GM18507 (cell line): ENCODE results near the gene GRID1.

Experiments used
- DNase-seq: peaks from one replicate; pipeline ENCODE4 v3.0.0; 2011; ENCODE audit warnings: low read depth; ENCODE audit not compliant: insufficient read length; ENCODE audit errors: extremely low spot score
- FAIRE-seq: peaks from 2 replicates; lab custom pipeline; 2011; peaks lifted over from hg19 to GRCh38; lab: Jason Lieb, UNC

The GRID1 gene

GRCh38 chr10:86226016-86226415, 140.6 kb downstream of the GRID1 start:
- DNase-seq (no peak), FAIRE-seq (no peak)

GRCh38 chr10:86225103-86225782, 141.4 kb downstream of the GRID1 start:
- DNase-seq (no peak), FAIRE-seq (no peak)

DNA sequence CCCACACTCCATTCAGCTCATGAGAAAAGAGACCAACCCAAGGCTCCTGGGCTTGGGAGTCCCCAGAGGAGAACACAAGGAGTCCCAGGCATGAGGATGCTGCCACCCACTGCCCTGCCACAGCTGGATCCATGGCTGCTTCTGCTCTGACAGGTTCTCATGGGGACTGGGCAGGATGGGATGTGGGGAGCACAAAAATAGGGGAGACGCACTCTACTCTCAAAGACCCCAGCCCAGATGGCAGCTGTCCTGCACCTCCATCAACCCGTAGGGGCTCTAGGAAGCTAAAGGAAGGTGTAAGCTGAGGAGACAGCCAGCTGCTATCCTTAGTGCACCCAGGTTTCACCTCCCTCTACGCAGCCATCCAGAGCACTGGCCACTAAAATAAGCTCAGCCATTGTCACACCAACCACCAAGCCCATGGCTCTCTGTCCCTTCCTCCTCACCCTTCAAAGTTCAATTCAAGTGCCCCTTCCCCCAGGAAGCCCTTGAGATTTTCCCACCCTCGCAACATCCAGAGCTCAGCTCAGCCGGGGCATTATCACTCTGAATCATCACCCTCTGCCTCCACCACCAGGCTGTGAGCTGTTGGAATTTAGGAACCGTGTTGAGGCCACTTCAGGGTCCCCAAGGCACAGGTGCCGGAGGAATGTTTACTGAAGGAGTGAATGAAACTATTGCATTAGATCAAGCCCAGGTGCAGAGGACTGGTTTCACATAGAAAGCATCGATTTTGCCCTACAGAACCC, 142.1 kb downstream of the GRID1 start:
- FAIRE-seq (no peak), DNase-seq (no peak)

DNA sequence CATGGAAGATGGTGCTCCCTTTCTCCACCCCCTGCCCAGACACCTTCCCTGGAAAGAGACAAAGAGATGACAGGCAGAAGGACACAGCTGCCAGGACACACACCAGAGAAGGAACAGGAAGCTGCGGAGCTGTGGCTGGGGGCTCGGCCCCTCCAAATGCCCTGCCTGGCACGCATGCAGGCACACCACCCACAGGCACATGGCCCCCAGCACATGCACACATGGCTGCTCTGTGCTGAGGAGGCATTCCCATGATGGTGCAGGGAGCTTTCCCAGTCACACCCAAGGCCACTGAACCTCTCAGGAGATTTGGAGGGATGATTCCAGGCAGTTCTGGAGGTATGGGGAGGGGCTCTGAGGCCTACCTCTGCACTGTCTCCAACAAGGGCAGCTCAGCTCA, 143.3 kb downstream of the GRID1 start:
- no peak for DNase-seq
- no peak for FAIRE-seq

GRCh38 chr10:86222687-86223086, 143.9 kb downstream of the GRID1 start:
- DNase-seq: no peak
- no peak for FAIRE-seq

DNA sequence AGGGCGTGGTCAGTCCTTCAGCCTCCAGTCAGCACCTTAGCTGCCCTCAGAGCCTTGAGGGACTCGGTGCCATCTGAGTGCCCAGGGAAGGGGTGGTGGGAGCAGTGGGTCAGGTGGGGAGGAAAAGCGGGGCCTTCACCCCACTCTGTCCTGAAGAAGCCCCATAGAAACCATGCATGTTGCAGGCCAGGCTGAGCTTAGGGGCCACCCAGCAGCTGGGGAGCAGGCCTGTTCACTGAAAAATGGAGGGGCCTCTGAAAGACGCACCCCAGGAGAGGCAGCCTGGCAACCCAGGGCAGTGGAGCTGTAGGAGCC, 144.3 kb downstream of the GRID1 start:
- FAIRE-seq (no peak), DNase-seq (no peak)

- FAIRE-seq: no peak
- DNase-seq: no peak
These were observed 144.9 kb downstream of the GRID1 start for GRCh38 chr10:86221442-86222335.

GRCh38 chr10:86220626-86221025, 146.0 kb downstream of the GRID1 start:
- DNase-seq (no peak), FAIRE-seq (no peak)

DNA sequence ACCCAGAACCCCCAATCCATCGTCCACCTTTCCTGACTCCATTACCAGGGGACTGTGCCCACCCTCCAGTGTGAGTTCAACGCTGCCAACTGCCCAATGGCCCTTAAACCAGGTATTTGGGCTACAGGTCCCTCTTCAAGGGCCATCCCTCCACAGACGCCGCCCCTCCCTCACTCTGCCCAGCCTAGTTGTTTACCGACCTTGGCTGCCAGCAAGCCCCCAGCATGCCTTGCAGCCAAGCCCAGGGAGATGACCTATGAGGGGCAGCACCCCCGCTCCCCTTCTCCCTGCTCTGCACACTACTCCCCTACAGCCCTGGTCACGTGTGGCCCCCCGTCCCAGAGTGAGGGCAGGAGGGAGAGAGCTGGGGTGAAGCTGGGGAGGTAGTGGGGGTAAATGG, 147.3 kb downstream of the GRID1 start:
- DNase-seq: no peak
- no peak for FAIRE-seq

- no peak for FAIRE-seq
- DNase-seq: no peak
These were observed 147.8 kb downstream of the GRID1 start for GRCh38 chr10:86218842-86219241.

- DNase-seq (no peak), FAIRE-seq (no peak)
These were observed 148.4 kb downstream of the GRID1 start for GRCh38 chr10:86218160-86218559.

GRCh38 chr10:86217371-86218080, 149.1 kb downstream of the GRID1 start:
- DNase-seq (no peak), FAIRE-seq (no peak)

DNA sequence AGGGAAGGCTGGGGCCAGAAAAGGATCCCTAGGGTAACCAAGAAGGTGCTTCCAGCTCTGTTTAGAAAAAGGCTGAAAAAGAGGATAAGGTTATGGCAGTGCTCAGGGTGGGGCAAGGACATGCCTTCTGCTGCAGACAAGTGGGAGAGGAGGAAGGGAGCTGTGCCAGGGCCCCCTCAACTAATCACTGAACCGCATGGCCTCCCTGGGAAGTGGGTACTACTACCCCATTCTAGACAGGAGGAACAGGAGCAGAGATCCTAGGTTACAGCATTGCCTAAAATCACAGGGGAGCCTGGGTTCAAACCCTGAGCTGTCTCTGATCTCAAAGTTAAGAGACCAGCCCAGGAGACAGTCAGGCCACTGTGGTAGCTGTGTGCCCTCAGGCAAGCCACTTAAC, 149.7 kb downstream of the GRID1 start:
- DNase-seq (no peak), FAIRE-seq (no peak)

- DNase-seq: no peak
- FAIRE-seq: no peak
These were observed 150.9 kb downstream of the GRID1 start for GRCh38 chr10:86215712-86216111.

- DNase-seq: no peak
- FAIRE-seq: no peak
These were observed 151.5 kb downstream of the GRID1 start for GRCh38 chr10:86215046-86215445.

DNA sequence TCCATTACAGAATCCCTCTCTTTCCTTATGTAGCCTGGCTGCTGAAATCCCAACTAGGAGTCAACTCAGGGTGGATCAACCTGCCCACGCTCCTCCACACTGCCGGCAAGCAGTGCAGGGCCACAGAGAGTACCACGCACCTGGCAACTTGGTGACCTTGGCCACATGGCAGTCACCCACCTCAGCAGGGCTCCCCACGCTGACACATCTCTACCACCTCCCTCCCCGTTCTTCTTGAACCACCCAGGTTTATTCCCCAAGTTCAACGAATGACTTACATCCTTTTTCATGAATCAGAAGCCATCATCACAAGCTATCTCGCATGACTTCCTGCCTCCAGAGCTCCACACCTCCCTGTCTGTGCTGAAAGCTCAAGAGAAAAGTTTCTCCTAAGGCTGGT, 153.4 kb downstream of the GRID1 start:
- FAIRE-seq: no peak
- no peak for DNase-seq

- FAIRE-seq: no peak
- DNase-seq: no peak
These were observed 154.2 kb downstream of the GRID1 start for GRCh38 chr10:86212391-86212700.

GRCh38 chr10:86211691-86212390, 154.8 kb downstream of the GRID1 start:
- DNase-seq (no peak), FAIRE-seq (no peak)

DNA sequence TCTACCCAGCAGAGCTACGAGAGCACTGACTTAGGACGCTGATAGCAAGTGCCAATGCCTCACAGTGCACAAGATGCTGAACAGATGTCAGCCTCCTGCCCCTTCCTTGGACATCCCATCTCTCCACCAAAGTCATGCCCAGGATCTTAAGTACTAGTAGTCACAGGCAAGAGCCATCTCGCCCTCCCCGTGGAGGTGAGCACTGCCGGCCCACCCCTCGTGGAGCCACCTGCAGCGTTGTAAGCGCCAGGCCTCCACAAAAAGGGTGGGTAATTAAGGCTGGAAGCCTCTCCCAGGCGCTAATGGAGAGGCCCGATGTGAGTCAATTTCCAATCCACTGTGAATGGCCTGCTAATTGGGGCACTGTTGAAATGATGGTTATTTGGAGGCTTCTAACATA, 156.2 kb downstream of the GRID1 start:
- FAIRE-seq (no peak), DNase-seq (no peak)

GRCh38 chr10:86209726-86210125, 156.9 kb downstream of the GRID1 start:
- DNase-seq (no peak), FAIRE-seq (no peak)
